DMS 273 (cell line): Measurements from ENCODE around the gene C22orf39.
A peak's percentile ranks its signal among the peaks of the same experiment; 100 is the strongest.

ENCODE experiments used
- DNase-seq: peaks from one replicate; lab custom pipeline; 2025; ENCODE audit not compliant: unreplicated experiment; lab: John Stamatoyannopoulos, UW

C22orf39 gene

DNA sequence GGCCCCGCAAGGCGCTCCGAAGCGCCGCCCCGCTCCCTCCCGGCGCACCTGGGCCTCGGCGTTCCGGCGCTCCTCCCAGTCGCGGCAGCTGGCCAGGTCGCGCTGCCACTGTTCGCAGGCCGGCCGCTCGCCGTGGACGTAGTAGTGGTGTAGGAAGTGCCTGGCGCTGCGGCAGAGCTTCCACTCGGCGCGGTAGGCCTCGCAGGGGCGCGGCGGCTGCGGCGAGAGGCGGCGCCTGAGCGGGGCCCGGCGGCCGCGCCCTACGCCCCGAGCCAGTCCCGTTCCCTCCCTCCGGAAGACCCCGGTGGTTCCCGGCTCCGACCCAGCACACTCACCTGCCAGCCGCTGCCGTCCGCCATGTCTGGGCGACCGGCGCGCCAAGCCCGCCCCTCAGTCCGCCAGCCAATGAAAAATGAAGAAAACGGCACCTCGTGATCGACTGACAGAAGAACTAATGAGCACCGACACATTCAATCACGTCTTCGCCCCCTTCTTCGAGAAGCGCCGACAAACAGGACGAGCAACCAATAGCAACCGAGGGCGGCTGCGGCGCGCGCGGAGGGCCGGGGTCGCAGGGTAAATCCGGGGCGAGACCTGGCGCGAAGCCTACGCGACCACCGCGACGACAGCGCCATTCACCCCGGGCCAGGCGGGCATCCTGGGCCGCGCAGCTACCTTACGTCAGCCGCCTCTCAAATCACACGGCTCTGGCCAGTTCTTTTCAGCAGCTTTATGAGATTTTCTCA is at the start of gene C22orf39:
C22orf39 (minus strand) TSS at position 382 of the 746 bp plus-strand sequence; CDS start at position 359, 23 bp downstream.
- peak; percentile 94 for DNase-seq

- peak; percentile 49 for DNase-seq
These were observed 49.7 kb upstream of the C22orf39 start for GRCh38 chr22:19497245-19497644.

DNA sequence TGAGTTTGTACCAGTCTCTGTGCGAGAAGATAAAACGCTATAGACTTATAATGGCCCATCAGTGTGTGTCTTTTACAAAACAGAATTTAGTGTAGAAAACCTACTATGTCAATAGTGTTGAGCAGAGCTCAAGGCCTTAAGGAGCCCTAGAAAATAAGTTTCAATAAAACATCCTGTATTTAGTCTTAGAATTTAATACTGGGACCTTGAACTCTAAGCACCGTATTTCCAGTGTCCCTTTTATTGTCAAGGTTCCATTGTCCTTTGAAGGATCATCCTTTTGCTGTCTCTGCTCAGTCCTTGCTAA is 48.8 kb upstream of the C22orf39 start:
- DNase-seq, result no peak

GRCh38 chr22:19495562-19496323 is 48.2 kb upstream of the C22orf39 start:
- DNase-seq, result peak; percentile 42

DNA sequence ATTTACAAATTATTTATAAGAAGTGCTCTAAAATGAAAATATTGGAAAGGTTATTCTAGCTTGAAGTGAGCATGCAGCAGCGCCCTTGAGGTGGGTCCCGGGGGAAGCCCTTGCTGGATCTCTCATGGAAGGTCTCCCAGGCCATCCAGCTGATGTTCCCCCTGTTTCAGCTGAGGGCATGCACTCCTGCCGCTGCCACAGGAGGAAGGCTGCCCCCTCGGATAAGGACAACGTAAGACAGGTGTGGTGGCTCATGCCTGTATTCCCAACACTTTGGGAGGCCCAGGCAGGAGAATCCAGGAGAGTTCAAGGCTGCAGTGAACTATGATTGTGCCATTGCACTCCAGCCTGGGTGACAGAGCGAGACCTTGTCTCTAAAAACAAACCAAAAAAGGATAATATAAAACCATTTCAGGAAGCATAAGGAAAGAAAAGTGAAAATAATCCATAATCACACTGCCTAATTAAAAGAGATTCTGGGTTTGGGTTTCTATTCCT is 47.2 kb upstream of the C22orf39 start:
- DNase-seq, result no peak

DNA sequence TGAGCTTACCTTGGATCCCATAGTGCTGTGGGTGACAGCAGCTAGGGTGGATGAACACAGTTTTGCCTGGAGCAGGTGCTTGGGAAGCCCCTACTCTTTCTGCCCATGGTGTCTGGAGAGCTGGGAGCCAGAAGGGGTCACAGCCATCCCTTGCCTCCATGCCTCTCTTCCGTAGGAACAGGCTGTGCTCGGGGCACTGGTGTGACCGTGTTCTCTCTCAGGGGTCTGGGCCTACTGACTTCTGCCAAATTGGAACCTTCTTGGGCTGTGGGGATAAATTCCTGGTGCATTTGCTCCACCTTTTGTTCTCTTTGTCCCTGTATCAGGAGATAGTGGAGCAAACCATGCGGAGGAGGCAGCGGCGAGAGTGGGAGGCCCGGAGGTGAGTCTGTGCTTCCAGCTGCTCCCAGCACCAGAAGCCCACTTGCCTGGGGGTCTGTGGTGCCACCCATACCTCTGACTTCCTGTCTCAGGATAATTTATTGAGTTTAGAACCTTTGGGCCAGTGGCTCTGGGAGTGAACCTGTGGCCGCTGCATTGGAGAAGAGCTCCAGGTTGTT is 46.6 kb upstream of the C22orf39 start:
- DNase-seq, result no peak

- no peak for DNase-seq
These were observed 45.1 kb upstream of the C22orf39 start for GRCh38 chr22:19492504-19493174.

GRCh38 chr22:19490628-19491230 is 43.2 kb upstream of the C22orf39 start:
- no peak for DNase-seq

DNA sequence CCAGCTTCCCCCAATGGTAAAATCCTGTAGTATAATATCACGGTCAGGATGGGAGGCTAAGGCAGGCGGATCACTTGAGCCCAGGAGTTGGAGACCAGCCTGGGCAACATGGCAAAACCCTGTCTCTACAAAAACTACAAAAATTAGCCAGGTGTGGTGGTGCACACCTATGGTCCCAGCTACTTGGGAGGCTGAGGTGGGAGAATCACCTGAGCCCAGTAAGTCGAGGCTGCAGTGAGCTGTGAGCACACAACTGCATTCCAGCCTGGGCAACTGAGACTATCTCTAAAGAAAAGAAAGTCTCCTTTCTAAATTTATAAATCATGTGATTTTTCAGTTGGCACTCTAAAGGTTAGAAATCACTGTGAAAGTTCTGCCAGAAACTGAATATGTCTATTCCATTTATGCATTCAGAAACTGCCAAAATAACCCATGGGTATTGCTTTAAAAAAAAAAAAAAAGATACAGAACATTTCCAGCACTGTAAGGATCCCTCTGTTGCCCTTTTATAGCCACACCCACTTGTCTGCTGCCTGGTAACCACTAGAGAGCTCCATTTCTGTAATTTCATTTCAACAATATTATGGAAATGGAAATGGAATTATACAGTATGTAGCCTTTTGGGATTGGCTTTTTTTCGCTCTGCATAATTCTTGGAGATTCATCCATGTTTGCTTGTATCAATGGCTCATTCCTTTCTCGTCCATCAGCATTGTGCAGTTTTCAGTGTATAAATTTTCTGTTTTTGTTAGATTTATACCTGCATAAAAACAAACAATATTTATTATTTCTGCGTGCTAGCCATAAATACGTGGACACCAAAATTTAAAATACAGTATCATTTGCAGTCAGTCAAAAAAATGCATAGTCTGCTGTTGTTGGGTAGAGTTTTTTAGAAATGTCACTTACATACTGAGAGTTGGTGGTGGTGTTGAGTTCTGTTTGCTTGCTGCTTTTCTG is 41.7 kb upstream of the C22orf39 start:
- DNase-seq, result peak; percentile 12

GRCh38 chr22:19488285-19488684 is 40.8 kb upstream of the C22orf39 start:
- DNase-seq, result no peak

DNA sequence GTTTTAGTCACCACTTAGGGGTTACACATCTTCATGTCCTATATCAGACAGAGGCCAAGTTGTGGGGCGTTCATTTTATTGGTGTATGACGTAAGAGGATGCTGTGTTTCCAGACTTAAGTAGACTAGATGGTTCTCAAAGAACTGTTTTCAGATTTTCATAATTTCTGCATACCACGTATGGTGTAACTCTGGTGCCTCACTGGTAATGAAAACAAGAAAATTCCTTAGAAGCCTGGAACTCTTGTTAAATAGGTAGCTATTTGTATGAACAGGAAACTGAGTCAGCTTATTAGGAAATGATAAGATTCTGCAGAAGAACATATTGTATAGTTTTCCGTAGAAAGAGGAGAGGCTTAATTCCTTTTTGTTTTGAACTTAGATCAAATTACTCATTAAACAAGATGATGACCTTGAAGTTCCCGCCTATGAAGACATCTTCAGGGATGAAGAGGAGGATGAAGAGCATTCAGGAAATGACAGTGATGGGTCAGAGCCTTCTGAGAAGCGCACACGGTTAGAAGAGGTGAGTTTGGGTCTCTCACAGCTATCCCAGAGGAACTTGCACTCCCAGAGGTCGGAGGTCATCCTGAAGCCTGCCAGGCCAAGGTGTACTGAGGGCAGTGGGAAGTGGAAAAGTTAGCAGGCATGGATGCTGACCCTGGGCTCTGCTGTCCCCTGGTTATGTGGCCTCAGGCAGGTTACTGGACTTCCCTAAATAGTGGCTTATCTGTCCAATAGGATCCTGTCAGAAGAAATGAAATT is 36.2 kb upstream of the C22orf39 start:
- no peak for DNase-seq

DNA sequence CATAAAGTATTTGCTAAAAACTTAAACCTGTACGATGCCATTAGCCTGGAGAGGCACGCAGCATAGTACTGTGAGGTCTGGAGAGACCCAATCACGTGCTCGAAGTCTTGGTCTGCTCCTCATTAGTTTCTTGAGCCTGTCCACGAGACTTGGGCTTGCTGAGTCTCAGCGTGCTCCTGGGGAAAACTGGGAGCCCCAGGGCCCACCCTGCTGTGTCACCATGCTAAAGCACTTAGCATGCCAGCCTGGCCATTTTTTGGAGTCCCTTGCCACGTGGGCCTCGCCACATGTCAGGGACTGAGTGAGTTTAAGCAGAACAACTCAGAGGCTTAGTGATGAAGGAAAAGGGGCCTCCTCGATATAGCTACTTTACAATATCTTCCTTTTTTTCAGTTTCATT is 34.8 kb upstream of the C22orf39 start:
- DNase-seq, result no peak

DNA sequence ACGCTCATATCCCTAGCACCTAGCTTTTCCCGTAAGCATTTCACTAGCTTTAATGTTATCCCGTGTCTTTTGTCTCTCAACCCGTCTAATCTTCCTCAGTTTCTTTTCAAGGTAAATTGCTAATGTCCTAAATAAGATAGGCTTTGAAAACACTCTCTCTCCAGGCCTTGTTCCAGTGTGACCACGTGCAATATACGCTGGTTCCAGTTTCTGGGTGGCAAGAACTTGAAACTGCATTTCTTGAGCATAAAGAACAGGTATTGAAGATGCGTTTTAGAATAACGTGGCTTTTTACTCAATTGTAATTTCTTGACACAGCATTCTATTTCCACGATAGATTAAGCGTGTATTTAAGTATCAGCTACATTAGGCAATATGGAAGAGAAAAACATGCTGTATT is 33.3 kb upstream of the C22orf39 start:
- DNase-seq, result no peak

- DNase-seq, result peak; percentile 25
These were observed 32.7 kb upstream of the C22orf39 start for GRCh38 chr22:19480173-19480568.

DNA sequence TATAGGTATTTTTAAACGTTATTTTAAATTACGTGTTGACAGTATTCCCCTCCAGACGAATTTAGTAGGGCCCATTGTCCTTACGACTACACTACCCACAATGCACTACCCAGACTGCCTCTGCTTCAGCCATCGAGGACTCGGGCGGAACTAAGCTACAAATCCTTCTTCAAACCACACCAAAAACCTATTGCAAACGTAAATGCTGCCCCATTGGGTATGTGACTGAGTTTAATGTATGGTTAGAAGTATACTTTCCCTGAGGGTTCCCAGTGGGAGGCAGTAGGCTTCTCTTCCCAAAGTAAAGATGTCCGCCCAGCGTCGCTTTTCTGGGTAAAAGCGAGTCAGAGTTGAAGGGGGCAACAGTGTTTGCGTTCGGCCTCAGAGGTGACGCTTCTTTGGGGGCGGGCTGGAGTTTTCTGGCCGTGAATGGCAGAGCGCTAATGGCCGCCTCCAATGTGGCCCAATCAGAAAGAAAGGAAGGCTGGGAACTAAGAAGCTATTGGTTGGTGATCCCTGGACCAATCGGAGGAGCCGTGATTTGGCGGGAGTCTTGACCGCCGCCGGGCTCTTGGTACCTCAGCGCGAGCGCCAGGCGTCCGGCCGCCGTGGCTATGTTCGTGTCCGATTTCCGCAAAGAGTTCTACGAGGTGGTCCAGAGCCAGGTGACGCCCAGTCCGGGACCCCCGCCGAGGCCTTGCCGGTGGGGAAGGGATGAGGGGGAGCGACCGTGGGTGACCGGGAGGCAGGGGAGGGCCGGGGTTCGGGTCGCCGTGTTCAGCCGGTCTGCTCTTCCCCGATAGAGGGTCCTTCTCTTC is 32.1 kb upstream of the C22orf39 start, which contains the start of gene CDC45:
CDC45 (plus strand) TSS at position 566 of the 818 bp plus-strand sequence; CDS start at position 615, 49 bp downstream.
- DNase-seq, result peak; percentile 96

DNA sequence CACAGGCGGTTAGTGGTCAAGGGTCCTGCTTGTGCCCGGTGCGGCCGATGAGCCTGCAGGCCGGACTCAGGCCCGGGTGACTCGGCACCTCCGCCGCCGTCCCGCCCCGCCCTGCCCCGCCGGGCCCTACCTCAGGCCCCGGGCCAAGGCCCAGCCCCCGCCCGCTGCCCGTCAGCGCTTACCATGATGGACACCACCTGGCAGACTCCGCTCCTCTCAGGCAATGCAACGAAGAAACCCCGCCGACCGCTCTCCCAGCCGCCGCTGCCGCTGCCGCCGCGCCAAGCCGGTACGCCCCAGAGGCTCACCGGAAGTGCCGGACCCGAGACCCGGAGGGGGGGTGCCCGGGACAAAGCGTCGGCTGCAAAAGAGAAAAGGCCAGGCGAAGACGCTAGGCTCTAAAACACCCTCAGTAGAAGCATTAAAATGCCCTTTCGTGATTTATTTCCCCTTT is 31.4 kb upstream of the C22orf39 start, which contains the start of gene UFD1:
UFD1 (minus strand) TSS at position 293 of the 454 bp plus-strand sequence; CDS start at position 185, 108 bp downstream.
- DNase-seq, result peak; percentile 87

DNA sequence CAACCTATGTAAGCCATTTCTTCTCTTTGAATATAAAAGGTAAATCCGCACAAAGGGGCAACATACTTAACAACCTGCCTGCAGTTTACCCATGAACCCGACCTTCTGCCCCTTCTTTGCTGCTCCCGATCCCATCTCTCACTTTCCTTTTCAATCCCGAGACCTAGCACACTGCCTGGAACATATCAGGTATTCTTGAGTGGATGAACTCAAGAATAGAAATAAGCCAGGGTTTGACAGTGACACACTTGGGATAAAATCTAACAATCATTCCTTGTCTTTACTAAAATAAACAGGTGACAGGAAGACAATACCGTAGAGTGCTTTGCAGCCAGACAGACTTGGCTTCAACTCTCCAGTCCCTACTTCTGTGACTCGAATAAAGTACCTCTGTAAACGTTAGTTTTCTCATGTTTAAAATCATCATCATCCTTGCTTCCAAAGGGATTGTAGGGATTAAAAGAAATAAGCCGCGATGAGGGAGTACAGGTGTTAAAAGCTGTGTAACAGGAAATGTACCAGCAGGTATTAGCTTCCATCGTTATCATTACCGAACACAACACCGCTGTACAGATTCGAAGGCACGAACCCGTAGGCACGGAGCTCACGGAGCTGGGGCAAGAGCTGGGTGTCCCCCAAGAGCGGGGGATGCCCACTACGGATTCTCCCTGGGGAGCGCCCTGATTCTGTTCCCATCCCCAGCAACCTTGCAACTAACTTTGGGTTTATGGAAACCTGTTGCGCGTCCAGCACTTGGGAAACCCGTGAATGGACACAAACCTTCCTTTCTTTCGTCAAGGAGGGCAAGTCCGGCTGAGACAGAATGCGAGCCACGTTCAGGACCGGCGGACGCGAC is 30.8 kb upstream of the C22orf39 start:
- peak; percentile 28 for DNase-seq
